ENCODE results near the gene ARL10.
"Not testable (repeated sequence)": the region's sequence is repeated elsewhere in the genome, so short reads cannot be mapped to it uniquely, and the experiment has no call there.

ARL10 gene

DNA sequence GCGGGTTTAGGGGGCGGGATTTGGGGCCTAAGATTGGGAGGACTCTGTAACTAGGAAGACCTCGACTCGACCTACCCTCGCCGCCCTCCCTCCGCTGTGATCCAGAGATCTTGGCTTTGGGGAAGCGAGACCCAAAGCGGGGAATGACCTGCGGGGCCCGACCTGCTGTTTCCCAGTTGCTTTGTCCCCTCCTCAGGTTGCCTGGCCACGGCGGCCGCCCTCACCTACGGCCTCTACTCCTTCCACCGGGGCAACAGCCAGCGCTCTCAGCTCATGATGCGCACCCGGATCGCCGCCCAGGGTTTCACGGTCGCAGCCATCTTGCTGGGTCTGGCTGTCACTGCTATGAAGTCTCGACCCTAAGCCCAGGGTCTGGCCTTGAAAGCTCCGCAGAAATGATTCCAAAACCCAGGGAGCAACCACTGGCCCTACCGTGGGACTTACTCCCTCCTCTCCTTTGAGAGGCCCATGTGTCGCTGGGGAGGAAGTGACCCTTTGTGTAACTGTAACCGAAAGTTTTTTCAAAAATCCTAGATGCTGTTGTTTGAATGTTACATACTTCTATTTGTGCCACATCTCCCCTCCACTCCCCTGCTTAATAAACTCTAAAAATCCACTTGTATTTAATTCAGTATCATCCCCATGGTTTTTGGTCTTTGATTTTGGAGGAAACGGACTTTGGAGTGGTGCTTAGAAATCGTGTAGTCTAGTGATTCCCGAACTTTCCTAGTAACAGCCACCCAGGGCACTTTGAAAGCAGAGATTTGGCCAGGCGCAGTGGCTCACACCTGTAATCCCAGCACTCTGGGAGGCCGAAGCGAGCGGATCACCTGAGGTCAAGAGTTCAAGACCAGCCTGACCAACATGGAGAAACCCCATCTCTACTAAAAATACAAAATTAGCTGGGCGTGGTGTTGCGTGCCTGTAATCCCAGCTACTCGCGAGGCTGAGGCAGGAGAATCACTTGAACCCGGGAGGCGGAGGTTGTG, 24.1 kb downstream of the ARL10 start:
- no peak for DNase-seq

DNA sequence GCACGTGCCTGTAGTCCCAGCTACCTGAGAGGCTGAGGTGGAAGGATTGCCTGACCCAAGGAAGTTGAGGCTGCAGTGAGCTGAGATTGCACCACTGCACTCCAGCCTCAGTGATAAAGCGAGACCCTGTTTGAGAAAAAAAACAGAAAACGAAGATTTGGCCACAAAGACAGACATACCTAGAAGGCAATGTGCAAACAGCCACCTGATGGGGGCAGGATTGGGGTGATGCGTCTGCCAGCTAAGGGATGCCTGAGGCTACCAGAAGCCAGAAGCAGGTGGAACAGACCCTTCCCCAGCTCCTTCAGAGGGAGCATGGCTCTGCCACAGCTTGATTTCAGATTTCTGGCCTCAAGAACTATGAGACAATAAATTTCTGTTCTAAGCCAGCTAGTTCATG, 26.2 kb downstream of the ARL10 start:
- DNase-seq = no peak

DNA sequence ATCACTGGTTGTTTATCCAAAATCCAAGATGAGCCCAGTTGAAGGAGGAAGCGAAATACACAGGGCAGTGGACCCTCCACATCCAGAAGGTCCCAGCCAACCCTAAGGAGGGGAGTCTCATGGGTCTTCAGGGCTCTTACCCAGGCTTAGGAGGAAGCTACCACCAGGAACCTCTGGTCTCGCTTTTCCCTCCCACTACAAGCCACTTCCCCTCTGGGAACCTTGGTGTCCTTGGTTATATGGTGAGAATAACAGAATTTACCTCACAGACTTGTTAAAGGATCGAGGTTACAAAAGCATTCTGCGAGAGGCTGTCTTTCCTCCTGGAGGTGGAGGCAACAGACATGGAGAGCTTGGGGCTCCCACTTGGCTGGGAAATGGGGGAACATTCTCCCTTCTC, 26.7 kb downstream of the ARL10 start:
- DNase-seq = no peak

DNA sequence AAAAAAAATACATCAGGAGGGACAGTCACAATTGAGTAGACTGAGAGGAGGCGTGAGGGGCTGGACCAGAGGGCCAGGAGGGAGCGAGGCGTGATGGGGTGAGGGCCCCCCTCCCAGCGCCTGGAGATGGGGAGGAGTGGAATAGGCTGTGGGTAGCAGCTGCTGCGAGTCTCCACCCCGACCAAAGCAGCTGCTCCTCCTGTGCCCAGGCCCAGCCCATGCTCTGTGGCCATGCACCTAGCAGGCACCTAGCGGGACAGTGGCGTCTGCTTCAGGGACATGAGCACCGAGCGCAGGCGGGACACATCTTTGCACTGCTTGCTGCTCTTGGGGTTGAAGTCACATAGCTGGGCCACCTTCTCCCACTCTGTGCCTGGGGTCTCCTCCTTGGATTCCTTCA, 27.2 kb downstream of the ARL10 start:
- DNase-seq = no peak

DNA sequence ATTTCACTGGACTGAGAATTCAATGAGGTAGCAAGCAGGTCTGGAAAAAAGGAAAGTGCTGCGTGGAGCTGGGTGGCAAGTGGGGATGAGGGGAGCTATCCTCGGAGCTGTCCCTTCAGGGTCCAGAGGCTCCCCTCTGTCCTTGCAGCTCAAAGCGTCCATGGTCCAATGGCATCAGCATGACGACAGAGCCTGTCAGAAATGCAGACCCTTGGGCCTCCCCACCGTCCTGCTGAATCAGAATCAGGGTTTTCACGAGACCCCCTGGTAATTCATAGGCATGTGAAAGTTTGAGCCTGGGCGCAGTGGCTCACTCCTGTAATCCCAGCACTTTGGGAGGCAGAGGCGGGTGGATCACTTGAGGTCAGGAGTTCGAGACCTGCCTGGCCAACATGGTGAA, 28.8 kb downstream of the ARL10 start:
- no peak for DNase-seq

DNA sequence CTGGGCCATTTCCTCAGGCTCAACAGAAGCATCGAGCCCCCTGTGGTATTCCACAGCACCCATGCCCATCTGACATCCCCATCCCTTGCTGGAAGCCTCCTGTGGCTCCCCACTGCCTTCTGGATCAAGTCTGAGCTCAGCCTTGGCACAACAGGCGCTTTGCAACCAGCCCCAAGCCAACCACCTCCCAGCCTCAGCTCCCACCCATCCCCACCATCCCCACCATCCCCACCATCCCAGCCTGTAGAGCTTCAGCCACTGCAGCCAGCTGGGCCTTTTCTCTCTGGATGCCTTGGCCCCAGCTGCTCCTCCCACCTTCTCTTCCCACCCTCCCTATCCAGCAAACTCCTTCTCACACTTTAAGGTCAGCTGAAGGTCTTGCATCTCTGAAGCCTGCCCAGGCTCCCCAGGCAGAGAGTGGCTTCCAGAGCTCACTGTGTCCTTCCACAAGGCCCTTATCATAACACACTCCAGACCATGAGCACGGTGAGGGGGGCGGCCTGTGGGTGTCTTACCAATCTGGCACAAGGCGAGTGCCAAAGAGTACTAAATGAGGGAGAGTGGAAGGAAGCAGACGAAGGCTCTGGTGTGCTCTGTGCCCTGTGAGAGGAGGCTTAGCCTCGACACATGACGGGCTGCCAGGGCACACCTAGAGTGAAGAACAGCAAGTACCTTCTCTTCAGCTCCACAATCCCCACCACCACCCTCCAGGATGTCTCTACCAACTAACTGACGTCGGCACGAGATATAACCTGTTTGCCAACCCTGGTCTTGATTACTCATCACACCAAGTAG, 29.8 kb downstream of the ARL10 start:
- DNase-seq = no peak

DNA sequence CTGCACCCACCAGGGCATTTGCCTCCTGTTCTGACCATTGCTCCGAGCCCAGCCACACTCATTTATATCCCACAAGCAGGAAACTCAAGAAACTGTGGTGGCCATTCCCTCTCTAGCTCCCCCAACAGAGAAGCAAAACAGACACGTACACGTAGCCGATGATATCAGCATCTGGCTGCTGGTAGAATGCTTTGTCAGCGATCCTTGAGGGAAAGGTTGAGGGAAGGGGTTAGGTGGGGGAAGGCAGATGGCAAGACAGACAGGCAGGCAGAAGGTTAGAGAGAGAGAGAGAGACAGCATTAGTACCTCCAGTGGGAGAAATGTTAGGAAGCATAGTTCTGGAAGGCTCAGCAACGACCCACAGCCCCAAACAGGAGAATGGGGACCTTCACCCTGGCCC, 31.0 kb downstream of the ARL10 start:
- no peak for DNase-seq

DNA sequence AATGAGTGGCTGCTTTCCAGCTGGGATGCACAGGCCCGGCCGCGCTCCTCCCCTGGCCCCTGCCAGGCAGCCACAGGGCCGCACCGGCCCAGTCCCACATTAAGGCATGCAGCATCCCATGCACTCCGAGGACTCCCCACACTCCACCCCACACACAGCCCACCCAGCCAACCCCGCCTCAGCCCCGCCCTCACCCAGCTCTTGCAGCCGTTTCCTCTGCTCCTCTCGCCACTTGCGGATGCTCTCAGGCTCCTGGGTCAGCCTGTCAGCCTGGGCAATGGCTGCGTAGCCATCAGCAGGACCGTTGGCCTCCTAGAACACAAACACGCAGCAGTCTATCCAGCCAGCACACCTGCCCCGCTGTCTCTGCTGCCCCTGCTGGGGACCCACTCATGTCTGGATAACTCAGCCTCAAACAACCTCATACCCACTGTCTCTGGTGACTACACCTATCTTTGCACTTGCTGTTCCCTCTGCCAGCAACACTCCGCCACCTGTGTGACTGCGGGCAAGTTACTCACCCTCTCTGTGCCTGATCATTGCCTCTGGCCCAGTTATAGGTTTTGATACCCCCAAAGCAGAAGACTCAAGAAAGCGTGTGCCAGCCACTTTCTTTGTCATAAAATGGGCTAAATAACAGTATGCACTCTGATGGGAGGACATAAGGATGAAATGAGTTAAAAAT, 32.6 kb downstream of the ARL10 start:
- no peak for DNase-seq

DNA sequence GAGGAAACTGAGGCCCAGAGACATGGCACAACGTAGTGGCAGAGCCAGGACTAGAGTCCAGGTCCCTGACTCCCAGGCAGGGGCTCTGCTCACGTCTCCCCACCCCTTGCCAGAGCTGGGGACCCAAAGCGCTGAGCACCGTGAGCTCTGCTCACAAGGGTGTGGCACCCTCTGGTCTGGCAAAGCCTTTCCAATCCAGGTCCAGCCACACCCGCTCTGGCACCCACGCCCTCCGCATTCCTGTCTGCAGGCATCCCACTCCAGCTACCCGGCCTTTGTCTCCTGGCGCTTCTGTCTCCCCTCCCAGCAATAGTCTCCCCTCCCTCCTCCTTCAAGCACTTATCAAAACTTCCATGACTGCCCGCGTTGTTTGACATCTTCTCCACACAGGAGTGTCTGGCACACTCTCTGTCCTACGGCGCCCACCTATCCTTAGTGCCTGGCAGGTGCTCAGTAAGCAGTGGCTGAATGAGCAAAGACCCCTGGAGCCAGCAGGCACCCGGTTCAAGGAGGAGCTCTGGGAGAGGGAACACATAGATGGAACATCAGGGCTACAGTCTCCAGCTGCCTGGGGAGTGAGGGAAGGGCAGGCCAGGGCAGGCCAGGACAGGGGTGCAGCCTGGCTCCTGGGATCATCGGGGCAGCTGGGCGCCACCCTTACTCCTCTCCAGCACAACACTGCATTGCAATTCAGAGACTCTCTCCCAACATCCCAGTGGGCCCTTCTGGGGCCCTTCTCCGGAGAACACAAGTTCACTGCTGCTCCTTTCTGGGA, 35.3 kb downstream of the ARL10 start:
- DNase-seq = no peak

DNA sequence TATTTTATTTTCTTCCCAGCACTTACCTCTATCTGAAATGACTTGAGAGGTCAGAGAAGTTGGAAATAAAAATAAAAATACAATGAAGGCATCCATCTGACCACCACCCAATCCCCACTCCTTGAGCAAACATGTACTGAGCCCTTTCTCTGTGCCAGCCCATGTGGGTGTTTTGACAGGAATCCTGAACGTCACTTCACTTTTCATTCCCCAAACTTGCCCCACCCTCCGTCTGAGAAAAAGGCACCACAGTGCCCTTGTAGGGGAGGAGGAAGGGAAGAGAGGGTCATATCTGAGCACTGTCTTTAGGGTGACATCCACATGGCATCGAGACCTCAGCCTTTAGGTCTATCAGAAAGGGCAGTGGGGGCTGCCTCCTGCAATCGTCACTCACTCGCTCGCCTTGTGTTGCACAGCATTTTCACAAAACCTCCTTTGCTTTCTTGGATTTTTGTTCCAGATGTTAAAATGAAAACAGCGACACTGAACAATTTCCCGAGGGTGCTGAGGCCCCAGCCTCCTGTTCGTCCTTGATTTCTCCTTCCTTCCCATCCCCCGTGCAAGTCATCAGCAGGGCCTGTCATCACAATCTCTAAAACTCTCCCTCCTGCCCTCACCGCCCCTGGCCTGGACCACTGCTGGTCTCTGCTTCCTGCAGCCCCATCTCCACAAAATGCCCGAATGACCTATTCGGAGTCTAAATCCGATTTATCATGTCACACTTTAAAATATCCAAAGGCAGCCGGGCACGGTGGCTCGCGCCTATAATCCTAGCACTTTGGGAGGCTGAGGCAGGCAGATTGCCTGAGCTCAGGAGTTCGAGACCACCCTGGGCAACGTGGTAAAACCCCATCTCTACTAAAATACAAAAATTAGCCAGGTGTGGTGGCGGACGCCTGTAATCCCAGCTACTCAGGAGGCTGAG, 36.3 kb downstream of the ARL10 start:
- DNase-seq = no peak

DNA sequence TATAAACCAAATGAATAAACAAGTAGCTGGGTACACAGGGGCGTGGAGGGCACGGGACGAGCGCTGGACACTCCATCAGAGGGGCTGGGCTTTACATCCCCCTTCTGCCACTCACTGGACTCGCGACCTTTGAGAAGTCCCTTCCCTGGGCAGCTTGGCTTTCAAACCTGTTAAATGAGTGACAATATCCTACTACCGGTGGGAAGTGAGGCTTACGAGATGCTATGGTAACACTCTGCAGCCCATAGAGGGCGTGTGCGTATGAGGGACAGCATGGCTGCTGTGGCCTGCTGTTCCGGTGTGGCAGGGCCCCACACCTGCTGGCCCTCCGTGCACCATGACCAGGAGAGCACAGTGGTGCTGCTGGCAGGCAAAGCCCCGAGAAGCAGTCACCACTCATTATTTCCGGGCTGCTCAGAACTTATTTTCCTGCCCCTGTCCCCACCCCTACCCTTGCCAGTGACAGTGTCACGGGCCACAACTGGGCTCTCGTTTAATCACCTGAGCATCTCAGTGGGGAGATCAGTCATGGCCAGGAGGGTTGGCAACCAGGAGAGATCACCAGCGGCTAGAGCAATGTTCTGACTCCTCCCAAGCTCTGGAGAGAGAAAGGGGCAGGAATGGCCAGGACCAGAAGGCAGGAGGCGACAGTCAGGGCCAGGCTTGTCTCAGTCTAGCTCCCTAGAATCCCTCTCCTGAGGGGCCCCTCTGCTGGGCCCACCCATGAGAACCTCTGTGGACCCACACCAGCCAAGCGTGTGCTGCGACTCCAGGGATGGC, 40.6 kb downstream of the ARL10 start:
- no peak for DNase-seq

DNA sequence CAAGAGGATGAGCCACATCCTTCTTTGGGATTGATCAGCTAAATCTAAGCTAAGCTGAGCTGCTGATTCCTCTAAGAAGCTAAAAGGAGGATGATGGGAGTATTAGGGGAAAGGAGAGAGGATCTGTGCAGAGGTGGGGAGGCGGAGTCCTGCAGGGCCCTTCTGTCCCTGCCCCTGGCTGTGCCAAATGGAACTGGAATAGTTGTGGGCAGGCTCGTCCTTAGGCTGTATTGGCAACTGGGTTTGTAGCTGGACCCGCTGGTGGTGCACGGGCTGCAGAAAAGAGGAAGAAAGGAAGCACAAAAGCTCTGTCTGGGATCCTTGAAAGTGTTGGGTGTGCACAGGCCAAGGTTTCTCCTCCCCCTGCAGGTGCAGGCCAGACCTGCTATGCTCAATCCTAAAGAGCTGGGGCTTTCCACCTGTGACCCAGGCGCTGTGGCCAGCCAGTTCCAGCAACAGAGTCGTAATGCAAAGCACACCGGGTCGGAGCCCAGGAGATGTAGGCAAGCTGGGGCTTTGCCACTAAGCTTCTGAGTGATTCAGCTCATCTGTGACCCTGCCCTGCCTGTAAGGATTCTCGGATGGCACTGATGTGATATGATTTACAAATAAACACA, 41.3 kb downstream of the ARL10 start:
- DNase-seq = no peak

DNA sequence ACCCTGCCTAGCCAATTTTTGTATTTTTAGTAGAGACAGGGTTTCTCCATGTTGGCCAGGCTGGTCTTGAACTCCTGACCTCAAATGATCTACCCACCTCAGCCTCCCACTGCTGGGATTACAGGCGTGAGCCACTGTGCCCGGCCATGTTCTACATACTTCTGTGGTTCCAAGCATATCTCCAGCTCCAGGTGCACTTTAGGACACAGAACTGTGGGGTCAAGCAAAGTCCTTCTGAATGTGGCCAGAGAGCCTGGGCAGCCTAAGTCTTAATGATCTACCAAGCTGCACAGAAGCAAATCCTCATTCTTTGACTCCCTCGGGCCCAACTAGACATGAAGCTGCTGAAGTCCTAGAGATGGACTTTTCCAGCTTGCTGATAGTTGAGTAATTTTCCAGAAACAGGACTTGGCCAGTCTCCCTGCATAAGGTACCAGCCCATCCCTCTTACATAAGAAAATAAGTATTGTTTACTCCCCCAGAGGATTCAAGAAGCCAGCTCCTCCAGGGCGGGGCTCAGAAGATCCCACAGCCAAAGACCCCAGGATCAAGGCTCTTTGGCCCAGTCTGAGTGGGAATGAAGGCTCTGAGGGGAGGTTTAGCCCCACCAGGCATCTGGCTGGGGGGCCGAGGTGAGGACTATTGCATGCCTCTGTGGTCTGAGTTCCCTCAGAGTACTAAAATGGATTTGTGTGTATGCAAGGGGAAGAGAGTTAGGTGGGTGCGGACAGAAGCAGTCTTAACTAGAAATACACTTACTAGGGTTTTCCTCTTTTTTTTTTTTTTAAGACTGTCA, 42.4 kb downstream of the ARL10 start:
- DNase-seq = no peak

DNA sequence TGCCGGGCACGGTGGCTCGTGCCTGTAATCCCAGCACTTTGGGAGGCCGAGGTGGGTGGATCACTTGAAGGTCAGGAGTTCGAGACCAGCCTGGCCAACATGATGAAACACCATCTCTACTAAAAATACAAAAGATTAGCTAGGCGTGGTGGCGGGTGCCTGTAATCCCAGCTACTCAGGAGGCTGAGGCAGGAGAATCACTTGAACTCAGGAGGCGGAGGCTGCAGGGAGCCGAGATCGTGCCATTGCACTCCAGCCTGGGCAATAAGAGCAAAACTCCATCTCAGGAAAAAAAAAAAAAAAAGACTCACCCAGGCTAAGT, 42.9 kb downstream of the ARL10 start:
- not testable (repeated sequence) for DNase-seq

DNA sequence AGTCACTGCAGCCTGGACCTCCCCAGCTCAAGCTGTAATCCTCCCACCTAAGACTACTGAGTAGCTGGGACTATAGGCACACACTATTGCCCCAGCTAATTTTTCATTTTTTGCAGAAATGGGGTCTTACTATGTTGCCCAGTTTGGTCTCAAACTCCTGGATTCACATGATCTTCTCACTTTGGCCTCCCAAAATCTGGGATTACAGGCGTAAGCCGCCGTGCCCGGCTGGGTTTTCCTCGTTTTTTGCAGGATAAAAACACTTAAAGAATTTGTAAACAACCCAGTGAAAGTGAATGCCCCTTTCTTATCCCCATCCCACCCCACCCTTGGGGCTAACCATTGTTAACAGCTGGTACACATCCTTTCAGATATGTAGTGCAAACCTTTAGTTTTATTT, 43.3 kb downstream of the ARL10 start:
- DNase-seq = no peak

DNA sequence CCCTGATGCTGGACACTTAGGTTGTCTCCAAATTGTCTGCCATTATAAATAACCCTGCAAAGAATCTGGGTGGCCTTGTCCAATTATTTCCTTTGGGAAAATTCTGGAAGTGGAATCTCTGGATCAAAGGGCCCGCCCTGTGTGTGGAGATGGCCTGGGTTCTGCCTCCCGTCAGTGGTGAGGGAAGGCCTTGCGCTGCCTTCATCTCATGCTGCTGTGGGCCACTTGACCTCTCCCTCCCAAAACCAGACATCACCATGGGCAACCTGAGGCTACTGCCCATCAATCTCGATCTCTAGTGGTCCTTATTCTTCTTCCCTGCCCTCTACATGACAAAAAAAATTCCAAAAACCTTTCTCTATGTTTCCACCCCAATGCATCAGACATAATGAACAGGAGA, 44.5 kb downstream of the ARL10 start:
- DNase-seq = no peak

DNA sequence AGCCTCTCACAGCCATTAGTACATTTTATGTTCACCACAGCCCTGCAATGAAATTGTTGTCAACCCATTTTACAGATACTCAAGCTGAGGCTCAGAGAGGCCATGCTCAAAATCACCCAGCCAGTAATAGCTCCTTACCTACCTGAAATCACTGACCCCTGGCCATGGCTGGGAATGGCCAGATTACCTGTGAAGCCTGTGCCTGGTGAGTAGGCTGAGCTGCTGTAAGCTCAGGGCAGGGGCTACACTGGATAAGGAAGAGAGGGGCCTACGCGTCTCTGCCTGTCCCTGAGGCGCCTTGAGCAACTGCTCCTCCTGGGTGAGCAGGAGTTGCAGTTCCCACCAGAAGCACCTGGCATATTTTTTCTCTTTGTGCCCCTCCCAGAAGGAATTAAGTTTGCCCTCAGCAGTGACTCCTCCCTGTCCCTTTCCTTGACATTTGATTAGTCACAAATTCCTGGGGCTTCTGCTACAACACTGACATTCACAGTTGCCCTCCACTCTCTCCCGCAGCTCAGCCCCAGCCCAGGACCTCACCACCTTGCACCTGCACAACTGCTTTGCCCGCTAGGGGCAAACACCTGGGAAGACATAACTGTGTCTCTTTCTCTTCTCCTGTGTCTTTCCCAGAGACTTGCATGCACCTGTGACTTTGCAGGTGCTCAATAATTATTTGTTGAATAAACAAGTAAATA, 45.3 kb downstream of the ARL10 start:
- DNase-seq = no peak

DNA sequence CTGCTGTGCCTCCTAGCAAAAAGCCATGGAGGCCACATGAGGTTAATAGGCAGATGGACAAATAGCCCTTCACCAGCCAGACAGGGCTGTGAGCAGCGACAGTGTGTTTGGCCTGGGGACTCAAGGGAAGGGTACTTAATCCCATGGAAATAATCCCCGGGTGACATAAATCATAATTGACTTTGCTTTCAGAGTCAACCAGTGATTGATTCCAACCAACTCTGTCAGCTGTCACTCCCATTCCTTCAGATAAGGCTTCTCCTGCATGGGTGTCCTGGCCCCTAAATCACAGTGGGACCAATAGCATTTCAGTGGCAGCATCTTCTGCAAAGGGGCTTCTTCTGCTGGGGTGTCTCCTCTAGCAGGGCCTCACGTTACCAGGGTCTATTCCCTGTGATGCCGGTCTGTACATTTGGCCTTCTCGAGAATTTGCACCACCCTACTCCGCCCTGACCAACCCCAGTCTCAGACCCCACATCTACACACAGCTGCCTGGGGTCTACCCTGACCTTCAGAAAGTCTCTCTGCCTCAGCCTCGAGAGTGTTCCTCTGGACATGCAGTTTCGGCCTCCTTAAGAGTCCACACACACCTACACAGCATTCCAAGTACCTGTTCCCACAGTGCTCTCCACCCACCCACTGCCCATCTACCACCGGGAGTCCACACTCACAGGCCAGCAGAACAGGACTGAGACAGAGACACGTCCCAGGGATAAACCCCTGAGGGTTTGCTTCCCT, 47.4 kb downstream of the ARL10 start:
- no peak for DNase-seq

All from activated CD4-positive, alpha-beta T cell treated with anti-CD3 and anti-CD28 coated beads, Interleukin-10, Interleukin-2, amounts not matched to agents 100 ng/mL and 50 ng/mL, durations not matched to agents 16 hours and 8 hours (primary cell).